HG03159 (cell line): ENCODE data around the gene C1QTNF4.

Experiments used
- ATAC-seq: cut with Tn5 transposase; IDR thresholded peaks from one replicate; pipeline ENCODE4 v1.9.1; 2021; ENCODE audit warnings: mild to moderate bottlenecking, moderate library complexity; ENCODE audit not compliant: unreplicated experiment

C1QTNF4 gene

DNA sequence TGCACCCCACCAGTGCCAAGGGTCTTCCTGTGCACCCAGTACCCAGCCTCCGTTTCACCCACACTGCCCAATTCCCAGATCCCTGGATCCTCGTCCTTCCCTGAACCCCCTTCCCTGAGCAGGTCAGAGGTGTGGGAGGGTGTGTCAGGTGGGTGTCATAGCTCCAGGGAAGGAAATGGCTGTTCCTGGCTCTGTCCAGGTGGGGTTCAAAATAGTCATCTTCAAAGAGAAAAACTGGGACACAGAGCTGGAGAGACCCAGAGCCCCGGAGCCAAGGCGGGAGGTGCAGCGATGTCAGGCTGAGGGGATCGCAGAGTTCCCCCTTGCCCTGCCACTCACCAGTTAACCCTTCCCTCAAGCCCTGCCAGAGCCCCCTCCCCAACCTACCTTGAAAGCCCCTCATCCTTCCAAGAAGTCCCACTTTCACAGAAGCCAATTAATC, 698 bp downstream of the C1QTNF4 start:
- no peak for ATAC-seq

DNA sequence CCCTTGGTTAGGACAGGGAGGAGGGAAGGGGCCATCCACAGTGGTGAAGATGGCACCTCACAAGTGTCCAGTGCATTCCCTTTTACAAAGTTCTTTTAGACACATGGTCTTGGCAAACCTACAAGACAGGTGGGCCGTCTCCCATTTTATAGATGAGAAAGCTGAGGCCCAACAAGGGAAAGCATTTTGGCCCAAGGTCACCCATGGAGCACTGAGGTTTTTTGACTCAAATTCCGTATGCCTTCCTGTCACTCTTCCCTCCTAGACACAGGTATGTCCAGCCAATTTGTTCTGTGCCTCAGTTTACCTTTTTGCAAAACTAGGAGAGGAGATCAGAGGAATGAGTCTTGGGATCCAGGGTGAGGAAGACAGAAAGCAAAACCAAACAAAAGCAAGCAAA, 1.2 kb downstream of the C1QTNF4 start:
- ATAC-seq = no peak

DNA sequence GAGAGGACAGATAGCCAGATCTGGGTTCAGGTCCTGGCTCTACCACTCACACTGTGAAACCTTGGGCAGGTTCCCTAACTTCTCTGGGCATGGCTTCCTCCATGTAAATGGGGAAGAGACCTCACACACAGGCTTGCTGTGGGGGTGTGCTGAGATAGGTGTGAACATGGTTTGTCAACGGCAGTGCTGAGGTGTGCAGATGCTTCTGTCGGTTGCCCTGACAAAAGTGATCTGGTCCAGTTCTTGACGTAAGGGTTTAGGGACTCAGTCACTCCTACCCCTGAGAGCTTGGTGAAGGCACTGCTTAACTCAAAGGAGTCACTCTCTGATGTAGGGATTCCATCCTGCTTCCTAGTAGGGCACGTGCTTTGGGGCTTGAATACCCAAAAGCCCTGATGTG, 2.0 kb downstream of the C1QTNF4 start:
- no peak for ATAC-seq

DNA sequence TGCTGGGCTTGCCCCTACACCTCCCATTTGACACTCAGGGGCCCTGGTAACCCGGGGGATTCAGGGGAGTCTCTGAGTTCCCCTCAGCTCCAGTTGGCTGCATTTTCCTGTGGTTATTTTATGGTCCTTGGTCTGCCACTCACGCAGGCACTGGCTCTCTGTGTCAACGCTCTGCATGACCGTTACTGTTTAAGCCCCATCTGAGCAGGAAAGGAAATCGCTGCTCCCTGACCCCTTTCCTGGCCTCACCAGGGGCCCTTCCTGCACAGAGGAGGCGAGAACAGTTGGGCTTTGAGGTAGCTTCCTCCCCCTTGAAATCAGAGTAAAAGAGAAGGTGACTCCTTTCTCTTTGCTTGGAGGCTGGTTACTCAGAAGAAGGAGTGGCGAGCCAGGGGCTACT, 2.4 kb downstream of the C1QTNF4 start:
- no peak for ATAC-seq

DNA sequence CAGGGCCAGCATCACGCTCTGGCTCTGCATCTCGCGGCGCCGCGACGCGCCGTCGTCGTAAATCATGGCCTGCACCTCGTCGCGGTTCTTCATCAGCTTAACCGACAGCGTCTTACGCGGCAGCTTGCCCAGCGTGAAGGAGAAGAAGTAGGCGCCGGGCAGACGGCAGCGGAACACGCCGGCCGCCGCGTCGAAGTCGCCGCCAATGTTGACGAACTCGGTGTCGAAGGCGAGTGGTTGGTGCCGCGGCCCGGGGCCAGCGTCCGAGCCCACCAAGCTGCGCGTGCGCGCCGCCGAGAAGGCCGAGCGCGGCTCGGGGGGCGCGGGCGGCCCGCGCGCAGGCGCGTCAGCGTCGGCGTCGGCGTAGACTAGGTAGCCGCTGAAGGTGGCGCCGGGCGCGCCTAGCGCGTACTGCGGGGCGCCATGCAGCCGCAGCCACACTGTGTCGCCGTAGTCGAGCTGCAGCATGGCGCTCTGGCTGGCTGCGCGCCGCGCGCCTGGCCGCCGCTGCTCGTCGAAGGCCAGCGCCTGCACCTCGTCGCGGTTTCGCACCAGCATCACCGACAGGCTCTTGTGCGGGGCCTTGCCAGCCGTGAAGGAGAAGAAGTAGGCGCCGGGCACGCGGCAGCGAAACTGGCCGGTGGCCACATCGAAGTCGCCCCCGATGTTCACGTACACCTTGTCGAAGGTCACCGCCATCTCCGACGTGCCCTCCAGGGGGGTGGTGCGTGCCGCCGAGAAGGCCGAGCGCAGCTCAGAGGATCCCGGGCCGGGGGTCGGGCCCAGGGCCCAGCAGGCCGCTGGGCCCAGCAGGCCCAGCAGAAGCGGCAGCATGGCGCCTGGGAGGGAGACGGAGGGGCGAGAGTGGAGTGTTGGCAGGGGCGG, 4.0 kb downstream of the C1QTNF4 start:
- ATAC-seq = no peak

DNA sequence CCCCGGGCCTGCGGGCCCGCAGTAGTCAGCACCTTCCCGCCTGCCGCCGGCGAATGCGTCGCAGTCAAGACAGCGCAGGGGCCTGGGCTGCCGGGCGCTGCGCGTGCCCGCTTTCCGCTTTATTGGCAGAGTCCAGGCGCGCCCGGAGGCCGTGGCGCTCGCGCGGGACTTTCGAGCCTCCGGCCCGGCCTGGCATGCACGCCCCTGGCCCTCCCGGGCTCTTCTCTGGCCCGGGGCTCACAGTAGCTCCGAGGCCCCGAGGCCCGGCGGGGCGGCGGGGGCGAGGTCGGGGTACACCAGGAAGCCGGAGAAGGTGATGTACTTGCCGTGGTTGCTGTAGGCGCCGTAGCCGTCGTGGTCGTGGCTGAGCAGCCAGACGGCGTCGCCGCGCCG, 4.6 kb downstream of the C1QTNF4 start:
- no peak for ATAC-seq

DNA sequence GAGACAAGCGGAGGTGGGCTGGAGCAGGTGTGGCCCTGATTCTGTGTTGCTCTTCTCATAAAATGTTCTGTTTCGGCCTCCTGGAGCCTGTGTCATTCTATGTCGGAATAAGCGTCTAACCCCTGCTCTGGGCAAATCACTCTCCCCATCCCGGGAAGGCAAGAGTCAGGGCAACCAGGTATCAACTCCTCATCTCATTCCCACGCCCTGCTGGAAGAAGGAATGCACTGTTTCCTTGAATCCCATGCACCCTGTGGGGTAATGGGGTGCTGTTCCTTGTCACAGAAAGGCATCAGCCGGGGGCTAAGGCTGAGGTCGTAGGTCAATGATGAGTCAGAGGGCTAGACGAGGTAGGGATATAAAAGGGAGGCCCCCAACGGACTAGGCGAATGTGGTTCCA, 5.1 kb downstream of the C1QTNF4 start:
- ATAC-seq = no peak

DNA sequence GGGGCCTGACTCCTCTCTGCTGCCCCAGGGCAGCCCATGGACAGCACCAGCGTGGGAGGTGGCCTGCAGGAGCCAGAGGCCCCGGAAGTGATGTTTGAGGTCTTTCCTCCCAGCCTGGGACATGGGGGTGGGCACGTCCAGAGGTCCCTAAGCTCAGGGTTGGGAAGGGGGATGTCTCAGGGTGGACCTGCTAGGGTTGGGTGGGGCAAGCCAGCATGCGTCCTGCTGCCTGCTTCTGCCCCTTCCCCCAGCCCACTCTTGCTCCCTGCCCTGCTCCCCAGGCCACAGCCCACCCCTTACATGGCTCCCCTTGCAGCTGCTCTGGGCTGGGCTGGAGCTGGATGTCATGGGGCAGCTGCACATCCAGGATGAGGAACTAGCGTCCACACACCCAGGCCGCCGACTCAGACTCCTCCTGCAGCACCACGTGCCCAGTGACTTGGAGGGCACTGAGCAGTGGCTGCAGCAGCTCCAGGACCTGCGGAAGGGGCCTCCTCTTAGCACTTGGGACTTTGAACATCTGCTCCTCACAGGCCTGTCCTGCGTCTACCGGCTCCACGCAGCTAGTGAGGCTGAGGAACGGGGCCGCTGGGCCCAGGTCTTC, 6.4 kb downstream of the C1QTNF4 start:
- no peak for ATAC-seq

DNA sequence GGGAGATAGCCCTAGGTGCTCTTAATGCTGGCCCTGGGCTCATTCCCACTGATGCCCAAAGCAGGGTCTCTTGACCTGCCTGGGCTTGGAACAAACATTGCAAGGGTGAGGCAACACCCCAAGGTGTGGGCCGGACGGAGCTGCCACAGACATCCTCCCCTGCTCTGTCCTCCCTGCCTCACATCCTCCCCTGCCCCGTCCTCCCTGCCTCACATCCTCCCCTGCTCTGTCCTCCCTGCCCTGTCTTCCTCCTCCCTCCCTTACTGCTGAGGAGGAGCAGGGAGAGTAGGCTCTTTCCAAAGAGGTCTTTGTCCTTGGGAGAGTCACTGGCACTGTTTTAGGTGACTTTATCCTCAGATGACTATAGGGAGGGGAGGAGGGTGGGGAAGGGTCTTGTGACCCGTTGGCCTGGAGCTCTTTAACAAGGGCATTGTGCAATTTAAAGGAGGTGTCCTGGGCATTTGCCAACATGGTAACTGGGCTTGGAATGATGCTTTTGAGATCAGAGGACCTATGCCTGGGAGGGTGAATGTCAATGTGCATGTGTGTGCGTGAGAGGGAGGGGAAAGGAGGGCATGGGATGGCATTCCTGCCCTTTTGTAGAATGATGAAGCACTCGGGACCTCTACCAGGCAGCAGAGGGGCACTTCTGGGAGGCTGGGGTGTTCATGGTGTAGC, 7.0 kb downstream of the C1QTNF4 start:
- ATAC-seq = no peak

DNA sequence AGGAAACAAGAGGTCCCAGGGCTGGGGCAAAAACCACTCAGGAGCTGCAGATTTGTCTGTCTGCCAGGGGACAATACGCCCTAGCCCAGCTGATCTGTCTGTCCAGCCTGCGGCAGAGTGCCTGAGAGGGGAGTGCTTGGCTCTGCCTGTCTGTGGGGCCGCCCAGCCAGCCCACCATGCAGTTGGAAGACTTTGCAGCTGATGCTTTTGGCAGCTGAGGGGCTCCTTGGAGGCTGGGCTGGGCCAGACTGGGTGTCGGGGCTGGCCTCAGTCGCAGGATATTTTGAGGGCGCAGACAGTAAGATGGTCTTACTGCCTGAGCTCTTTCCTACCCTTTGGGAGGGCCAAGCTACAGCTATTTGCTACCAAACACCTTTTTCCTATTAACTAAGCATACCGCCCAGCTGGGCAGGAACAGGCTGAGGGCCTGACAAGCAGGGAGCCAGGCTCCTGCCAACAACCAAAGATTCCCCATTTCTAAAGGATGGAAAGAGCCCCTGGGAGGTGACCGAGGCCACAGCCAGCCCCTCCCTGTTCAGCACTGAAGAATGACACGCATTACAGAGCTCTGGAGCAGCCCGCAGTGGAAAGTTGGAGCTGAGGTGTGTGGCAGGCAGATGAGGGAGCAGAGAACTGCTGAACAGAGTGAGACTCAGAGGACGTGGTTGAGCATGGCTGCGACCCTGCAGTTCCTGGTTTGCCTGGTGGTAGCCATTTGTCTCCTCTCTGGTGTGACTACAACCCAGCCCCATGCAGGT, 7.9 kb downstream of the C1QTNF4 start, which contains the start of gene FAM180B:
Gene FAM180B (plus strand): TSS at position 581 of the 758 bp plus-strand sequence. CDS start 91 bp downstream, at position 672.
- no peak for ATAC-seq

DNA sequence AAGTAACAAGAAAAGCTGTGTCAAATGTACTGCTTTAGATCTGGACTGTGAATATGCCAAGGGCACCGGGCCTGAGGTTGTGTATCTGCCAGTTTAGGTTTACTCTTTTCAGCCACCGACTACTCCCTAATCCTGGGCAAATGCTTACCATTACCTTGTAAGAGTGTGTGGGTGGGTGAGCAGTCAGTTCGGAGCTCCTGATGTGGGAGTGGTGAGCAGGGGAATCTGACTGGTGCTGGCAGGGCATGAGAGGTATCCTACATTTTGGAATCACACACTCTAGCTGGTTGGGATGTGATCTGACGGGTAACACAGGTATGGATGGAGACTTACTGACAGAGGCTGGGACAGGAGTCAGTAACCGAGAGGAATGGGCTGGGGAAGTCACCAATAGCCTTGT, 10.4 kb downstream of the C1QTNF4 start:
- no peak for ATAC-seq

DNA sequence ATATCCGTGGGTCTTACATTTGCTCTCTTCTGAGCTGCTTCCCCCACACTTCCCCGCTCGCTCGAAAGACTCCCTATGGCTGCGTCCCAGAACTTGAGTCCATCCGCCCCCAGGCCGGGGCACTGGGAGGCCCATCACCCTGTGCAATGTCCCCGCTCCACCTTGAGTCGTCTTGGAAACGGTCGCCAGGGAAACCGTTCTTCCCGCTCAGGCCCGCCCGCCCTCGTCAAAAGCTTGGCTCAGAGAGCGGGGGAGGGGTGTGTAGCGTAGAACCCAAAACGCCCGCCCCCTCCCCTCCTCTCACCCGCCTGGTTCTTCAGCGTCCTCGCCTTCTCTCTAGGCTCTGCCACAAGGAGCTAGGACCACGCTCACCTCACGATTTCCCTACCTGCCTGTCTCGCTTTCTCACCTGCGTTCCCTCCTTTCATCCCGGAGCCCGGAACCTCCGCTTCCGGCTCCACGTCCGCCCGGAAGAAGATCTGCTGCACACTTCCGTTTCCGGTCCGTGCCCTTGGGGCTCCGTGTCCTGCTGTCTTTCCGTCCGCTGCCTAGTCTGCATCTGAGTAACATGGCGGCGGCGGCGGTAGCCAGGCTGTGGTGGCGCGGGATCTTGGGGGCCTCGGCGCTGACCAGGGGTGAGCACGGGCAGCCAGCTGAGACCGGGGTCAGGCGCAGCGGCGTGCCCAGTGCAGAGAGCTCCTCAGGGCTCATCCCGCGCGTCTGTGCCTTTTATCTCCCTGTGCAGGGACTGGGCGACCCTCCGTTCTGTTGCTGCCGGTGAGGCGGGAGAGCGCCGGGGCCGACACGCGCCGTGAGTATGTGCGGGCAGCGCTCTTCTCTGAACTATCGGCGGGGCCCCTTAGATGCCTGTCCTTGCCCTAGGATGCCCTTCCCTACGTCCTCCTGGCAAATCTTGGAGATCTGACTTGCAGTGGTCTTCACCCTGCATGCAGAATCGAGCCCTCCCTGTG, 15.4 kb downstream of the C1QTNF4 start, which contains the start of the genes KBTBD4 and NDUFS3:
Gene KBTBD4 (minus strand): TSS at position 447 of the 971 bp plus-strand sequence. CDS start 19 bp downstream, at position 428.
Gene NDUFS3 (plus strand): TSS at position 551 of the 971 bp plus-strand sequence. CDS start 18 bp downstream, at position 569.
- ATAC-seq = peak; percentile 90

DNA sequence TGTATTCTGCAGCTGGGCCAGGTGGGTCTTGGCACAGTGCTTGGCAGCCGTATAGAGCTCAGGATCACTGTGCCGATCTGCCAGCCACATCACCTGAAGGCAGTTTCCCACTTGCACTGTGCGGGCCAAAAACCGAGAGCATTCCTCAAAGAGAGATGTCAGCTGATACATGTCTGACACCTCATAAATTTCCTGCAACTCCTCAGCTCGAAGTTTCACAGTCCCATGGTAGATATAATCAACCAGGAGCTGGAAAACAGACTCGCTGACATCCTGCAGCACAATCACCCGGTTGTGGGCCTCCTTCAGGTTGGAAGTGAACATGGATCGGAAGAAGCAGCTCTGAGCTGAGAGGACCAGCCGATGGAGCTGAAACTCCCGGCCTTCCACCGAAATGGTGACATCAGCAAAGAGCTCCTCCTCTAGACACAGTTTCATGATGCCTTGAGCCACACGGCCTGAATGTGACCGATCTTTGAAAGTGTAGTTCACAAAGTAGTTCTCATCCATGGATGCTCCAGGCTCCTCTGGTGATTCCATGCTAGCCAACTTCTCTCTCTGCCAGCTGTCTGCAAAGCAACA, 16.7 kb downstream of the C1QTNF4 start:
- no peak for ATAC-seq

DNA sequence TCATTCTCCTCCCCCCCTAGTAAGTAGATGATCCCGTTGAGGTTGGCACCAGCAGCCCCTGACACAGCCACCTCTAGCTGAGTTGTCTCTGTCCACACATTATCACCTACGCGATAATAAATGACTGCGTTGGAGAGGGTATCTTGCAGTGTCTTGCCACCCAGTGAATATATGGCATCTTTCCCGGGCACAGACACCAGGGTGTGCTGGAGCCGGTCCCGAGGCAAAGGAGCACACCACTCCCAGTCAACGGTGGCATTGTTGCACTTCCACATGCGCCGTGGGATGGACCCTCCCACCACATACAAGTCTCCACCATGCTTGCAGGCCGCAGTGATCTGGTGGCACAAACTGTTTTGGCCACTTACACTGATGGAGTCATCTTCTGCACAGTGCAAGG, 20.9 kb downstream of the C1QTNF4 start:
- no peak for ATAC-seq

DNA sequence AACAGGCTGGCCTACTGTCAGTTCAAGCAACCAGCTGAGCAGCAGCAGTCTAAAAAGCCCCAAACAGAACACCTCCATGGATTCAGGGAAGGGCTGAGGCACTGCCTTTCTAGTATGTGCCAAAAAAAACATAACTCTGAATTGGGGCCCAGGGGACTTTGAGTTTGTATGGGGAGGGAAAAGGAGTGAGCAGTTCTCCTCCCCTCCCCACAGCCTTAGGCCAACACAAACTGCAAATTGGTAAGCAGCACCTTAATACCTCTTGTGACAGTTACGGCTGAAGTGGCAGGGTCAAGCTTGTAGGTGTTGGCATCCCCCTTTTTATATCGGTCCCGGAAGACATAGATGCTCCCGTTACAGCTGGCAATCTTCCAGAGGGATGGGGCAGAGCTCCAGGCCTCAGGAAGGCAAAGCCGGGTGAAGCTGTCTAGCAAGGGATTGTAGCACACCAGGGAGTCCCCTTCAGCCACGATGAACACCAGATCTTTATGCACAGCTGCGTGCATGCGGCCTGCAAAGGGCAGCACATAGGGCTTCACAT, 21.4 kb downstream of the C1QTNF4 start:
- no peak for ATAC-seq

DNA sequence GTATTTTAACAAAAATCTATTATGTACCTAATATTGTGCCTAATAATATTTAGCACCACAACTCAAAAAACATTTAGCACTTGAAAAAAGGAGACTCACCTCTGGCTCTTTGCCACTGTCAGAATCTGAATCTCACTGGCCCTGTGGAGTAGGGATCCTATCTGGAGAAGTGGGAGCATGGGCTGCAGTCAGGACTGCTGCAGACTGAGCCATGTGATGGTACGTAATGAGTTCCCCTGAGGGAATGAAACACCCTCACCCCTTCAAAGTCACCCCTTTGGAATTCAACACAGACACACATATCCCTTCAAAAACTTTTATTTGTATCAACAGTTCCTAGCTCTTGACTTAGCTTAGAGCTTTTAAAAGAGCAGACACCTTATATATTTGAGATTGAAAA, 22.3 kb downstream of the C1QTNF4 start:
- no peak for ATAC-seq

DNA sequence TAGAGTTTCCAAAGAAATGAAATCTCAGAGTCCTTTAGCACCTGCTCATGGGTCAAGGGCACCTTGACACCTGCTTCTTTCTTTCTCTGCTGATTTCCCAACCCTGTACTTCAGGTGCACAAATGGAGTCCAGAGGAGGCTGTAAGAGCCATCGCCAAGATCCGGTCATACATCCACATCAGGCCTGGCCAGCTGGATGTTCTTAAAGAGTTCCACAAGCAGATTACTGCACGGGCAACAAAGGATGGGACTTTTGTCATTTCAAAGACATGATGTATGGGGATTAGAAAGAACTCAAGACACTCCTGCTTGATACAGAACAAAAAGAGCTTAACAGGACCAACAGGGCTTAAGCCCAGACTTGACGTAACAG, 22.9 kb downstream of the C1QTNF4 start:
- ATAC-seq = no peak

DNA sequence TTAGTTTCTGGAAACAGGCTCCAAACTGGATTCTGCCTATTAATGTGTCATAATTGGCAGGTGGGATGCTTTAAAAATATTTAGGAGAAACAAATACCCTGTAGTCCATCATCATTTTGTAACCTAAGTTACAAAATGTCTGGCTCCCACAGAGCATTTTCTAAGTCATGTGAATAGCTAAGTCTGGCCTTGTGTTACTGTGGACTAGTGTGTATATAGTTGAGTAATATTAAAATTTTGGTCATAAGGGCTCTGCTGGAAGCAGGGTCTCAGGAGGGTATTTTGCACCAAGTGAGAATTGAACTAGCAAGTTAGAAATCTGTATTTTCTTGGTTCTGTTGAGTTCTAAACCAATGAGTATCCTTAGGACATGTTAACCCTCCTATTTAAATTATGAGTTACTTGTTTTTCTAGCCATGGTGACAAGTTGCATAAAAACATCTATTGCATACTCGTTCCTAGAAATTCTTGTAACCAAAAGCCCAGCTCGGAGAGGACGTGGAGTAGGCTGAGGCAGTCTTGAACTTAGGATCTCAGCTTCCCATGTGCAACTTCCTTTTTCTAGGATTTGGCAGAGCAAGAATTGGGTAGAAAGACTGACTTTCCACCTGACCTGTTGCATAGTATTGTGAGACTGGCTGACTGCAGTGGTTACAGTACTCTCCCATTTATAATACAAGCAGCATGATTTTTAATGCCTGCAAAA, 23.4 kb downstream of the C1QTNF4 start:
- no peak for ATAC-seq
